Measurements from ENCODE around the gene PPARGC1A. TPM values are rescaled to one million over a fixed set of nuclear protein-coding genes. Genes with fewer than 3 reads are reported as not detected.

Gene PPARGC1A
- total and polyA plus RNA-seq, 10 of the 15 experiments (the other 5 are each of a cell fraction or from before 2014, with no cell fraction given) = 0.01 to 0.05 (median 0.04) TPM; not detected in 7

GRCh38 chr4:23851464-23851863 lies 38.4 kb downstream of the PPARGC1A start:
- FAIRE-seq = no peak
- no peaks in the 10 kb centered on the region for H4K20me1 ChIP-seq (ENCODE audit: control insufficient read depth, insufficient read depth)
- H3K79me2 ChIP-seq (ENCODE audit: control insufficient read depth, insufficient read depth, low read length) = no peaks in the 10 kb centered on the region
- no peak overlapping the region for H2AFZ ChIP-seq (ENCODE audit: control insufficient read depth, low read depth, low read length)
- in situ Hi-C loops (cut with MboI) = no loop called here
- no peak overlapping the region for H3K4me3 ChIP-seq
- no peak overlapping the region for H3K9ac ChIP-seq (ENCODE audit: control insufficient read depth, insufficient read depth, low read length)
- H3K27me3 ChIP-seq (replicated peaks in 1 of 2; ENCODE audit: control insufficient read depth in 2 of 2, insufficient read depth in 2 of 2, low read length in 1 of 2) = no peaks in the 10 kb centered on the region
- no peaks in the 10 kb centered on the region for H3K4me1 ChIP-seq (ENCODE audit: control insufficient read depth, insufficient read depth, low read length)
- TF ChIP-seq ZNF217 (IDR thresholded peaks at IDR 0.05) = no peak
- no peaks in the 10 kb centered on the region for H3K36me3 ChIP-seq (ENCODE audit: control insufficient read depth in 2 of 2, insufficient read depth in 2 of 2, low read length in 1 of 2)
- SMC1A ChIA-PET (ENCODE audit: uncharacterized antibody, unreplicated experiment) = interaction anchor here (1.2 kb wide), 1 partner anchor 10 kb away, joined by 3 read pairs; no protein-coding TSS in a partner anchor
- POLR2A ChIA-PET = no interaction called here
- WGBS (ENCODE audit: insufficient coverage, insufficient replicate concordance, low lambda C conversion rate, missing lambda C conversion rate) = 43% methylated on average over 2 of the region's 2 CpGs
- RAD21 ChIA-PET (ENCODE audit: unreplicated experiment) = no interaction called here
- no peak overlapping the region for H3K27ac ChIP-seq (ENCODE audit: control insufficient read depth, insufficient read depth)
- ATAC-seq = no peak
- CTCF ChIA-PET = no interaction called here
- no peak overlapping the region for H3K4me2 ChIP-seq (ENCODE audit: control insufficient read depth, insufficient read depth)
- H3K9me3 ChIP-seq (replicated peaks; ENCODE audit: control insufficient read depth, insufficient read depth, low read length) = no peaks in the 10 kb centered on the region
- no TSS peak for BruUV-seq (replicated peaks)
- intact Hi-C loops (cut with micrococcal nuclease; ENCODE audit: unreplicated experiment) = no loop called here
- no peak for DNase-seq (ENCODE audit: low read depth, low spot score)

DNA sequence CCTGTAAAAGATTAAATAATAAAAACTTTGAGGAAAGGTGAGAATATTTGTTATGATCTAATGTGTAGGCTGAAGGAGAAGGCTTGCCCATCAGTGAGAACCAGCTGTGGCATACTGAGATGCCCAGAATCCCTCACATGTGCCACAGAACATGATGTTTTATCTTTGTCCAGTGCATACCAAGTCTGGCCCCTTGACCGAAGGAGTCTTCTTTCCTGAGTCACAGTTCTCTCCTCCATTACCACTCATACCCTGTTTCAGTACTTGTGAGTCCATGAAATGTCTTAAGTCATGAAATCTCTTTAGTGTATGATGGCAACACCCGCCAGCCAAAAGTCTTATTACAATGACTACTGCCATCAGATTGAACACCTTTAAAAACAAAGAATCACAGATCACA lies 42.7 kb downstream of the PPARGC1A start:
- Histone ChIP-seq H3K9me3 (replicated peaks; ENCODE audit: control insufficient read depth, insufficient read depth, low read length) (no peaks in the 10 kb centered on the region), H3K4me3 (no peak overlapping the region), H4K20me1 (ENCODE audit: control insufficient read depth, insufficient read depth) (no peaks in the 10 kb centered on the region), H3K79me2 (ENCODE audit: control insufficient read depth, insufficient read depth, low read length) (no peaks in the 10 kb centered on the region), H3K9ac (ENCODE audit: control insufficient read depth, insufficient read depth, low read length) (no peak overlapping the region), H3K27ac (ENCODE audit: control insufficient read depth, insufficient read depth) (no peak overlapping the region), H3K4me2 (ENCODE audit: control insufficient read depth, insufficient read depth) (no peak overlapping the region), H2AFZ (ENCODE audit: control insufficient read depth, low read depth, low read length) (no peak overlapping the region), H3K27me3 (replicated peaks in 1 of 2; ENCODE audit: control insufficient read depth in 2 of 2, insufficient read depth in 2 of 2, low read length in 1 of 2) (no peaks in the 10 kb centered on the region), H3K36me3 (ENCODE audit: control insufficient read depth in 2 of 2, insufficient read depth in 2 of 2, low read length in 1 of 2) (no peaks in the 10 kb centered on the region), H3K4me1 (ENCODE audit: control insufficient read depth, insufficient read depth, low read length) (no peaks in the 10 kb centered on the region)
- in situ Hi-C loops (cut with MboI) (no loop called here), intact Hi-C loops (cut with micrococcal nuclease; ENCODE audit: unreplicated experiment) (no loop called here)
- RAD21 ChIA-PET (ENCODE audit: unreplicated experiment) = no interaction called here
- FAIRE-seq (no peak), ATAC-seq (no peak), DNase-seq (ENCODE audit: low read depth, low spot score) (no peak)
- CTCF ChIA-PET = no interaction called here
- BruUV-seq (replicated peaks) = no TSS peak
- POLR2A ChIA-PET = no interaction called here
- SMC1A ChIA-PET (ENCODE audit: uncharacterized antibody, unreplicated experiment) = no interaction called here
- 0% methylated on average over 2 of the region's 2 CpGs for WGBS (ENCODE audit: insufficient coverage, insufficient replicate concordance, low lambda C conversion rate, missing lambda C conversion rate)
- TF ChIP-seq, protein P1, sequence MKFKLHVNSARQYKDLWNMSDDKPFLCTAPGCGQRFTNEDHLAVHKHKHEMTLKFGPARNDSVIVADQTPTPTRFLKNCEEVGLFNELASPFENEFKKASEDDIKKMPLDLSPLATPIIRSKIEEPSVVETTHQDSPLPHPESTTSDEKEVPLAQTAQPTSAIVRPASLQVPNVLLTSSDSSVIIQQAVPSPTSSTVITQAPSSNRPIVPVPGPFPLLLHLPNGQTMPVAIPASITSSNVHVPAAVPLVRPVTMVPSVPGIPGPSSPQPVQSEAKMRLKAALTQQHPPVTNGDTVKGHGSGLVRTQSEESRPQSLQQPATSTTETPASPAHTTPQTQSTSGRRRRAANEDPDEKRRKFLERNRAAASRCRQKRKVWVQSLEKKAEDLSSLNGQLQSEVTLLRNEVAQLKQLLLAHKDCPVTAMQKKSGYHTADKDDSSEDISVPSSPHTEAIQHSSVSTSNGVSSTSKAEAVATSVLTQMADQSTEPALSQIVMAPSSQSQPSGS (IDR thresholded peaks at IDR 0.05; ENCODE audit: low read length) = no peak
- TF ChIP-seq WRNIP1 (IDR thresholded peaks at IDR 0.05; ENCODE audit: borderline replicate concordance, low read depth, low read length) (no peak), USF1 (IDR thresholded peaks at IDR 0.05; ENCODE audit: borderline replicate concordance, extremely low read length, insufficient read depth, low read depth, low read length) (no peak), EP300 (IDR thresholded peaks at IDR 0.05; ENCODE audit: borderline replicate concordance in 1 of 2, control insufficient read depth in 1 of 2, low read depth in 2 of 2, low read length in 2 of 2) (no peak), BMI1 (IDR thresholded peaks at IDR 0.05; ENCODE audit: borderline replicate concordance) (no peak), ATF3 (IDR thresholded peaks at IDR 0.05; ENCODE audit: borderline replicate concordance, extremely low read depth, low read depth, low read length) (no peak), CBX3 (IDR thresholded peaks at IDR 0.05; ENCODE audit: borderline replicate concordance, low read depth) (no peak), NBN (IDR thresholded peaks at IDR 0.05) (no peak), NKRF (conservative IDR thresholded peaks at IDR 0.05) (no peak), PBX3 (IDR thresholded peaks at IDR 0.05; ENCODE audit: insufficient replicate concordance, low read depth, low read length) (no peak), CREB1 (IDR thresholded peaks at IDR 0.05; ENCODE audit: low read depth) (no peak)
